HFF-Myc (cell line): ENCODE measurements around the gene XPNPEP2.

Experiments used
- DNase-seq: peaks from one replicate; pipeline ENCODE4 v3.0.0-alpha.2; 2011; ENCODE audit warnings: low read depth; ENCODE audit errors: extremely low read depth
- H3K4me3 ChIP-seq: replicated peaks from 2 replicates; pipeline ENCODE4 v1.5.1; 2011; ENCODE audit warnings: low read depth, mild to moderate bottlenecking, control low read depth, low read length
- TF ChIP-seq, protein P1 (sequence below): IDR thresholded peaks from 2 replicates; pipeline ENCODE4 v1.5.1; 2012; ENCODE audit warnings: mild to moderate bottlenecking, low read depth, low read length, control low read depth; ENCODE audit errors: missing control alignments

Gene XPNPEP2

DNA sequence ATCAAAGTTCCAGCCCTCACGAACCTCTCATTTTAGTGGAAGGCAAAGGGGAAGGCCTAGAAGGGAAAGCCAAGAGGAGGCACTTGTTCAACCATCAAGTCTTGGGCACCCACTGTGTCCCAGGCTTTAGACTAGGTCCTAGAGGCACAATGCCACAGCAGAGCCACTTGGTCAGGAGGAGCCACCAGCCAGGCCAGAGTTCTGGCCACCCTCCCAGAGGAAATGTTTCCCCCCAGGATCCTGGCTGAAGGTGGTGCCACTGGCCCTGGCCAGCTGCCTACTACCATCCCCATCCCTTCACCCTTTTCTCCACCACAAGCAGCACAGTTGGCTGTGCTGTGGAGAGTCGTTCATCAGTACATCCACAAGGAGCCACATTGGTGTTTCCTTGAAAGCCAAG, 34.3 kb upstream of the XPNPEP2 start:
- no peak overlapping the region for H3K4me3 ChIP-seq
- TF ChIP-seq, protein P1, sequence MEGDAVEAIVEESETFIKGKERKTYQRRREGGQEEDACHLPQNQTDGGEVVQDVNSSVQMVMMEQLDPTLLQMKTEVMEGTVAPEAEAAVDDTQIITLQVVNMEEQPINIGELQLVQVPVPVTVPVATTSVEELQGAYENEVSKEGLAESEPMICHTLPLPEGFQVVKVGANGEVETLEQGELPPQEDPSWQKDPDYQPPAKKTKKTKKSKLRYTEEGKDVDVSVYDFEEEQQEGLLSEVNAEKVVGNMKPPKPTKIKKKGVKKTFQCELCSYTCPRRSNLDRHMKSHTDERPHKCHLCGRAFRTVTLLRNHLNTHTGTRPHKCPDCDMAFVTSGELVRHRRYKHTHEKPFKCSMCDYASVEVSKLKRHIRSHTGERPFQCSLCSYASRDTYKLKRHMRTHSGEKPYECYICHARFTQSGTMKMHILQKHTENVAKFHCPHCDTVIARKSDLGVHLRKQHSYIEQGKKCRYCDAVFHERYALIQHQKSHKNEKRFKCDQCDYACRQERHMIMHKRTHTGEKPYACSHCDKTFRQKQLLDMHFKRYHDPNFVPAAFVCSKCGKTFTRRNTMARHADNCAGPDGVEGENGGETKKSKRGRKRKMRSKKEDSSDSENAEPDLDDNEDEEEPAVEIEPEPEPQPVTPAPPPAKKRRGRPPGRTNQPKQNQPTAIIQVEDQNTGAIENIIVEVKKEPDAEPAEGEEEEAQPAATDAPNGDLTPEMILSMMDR = no peak
- DNase-seq = no peak

- TF ChIP-seq, protein P1 = no peak
- no peak for DNase-seq
- no peak overlapping the region for H3K4me3 ChIP-seq
These were observed 33.3 kb upstream of the XPNPEP2 start for GRCh38 chrX:129705377-129705925.

- TF ChIP-seq, protein P1 = no peak
- no peak overlapping the region for H3K4me3 ChIP-seq
- DNase-seq = no peak
These were observed 32.8 kb upstream of the XPNPEP2 start for GRCh38 chrX:129705988-129706387.

GRCh38 chrX:129706400-129707072, 32.2 kb upstream of the XPNPEP2 start:
- DNase-seq = no peak
- TF ChIP-seq, protein P1 = no peak
- no peak overlapping the region for H3K4me3 ChIP-seq

DNA sequence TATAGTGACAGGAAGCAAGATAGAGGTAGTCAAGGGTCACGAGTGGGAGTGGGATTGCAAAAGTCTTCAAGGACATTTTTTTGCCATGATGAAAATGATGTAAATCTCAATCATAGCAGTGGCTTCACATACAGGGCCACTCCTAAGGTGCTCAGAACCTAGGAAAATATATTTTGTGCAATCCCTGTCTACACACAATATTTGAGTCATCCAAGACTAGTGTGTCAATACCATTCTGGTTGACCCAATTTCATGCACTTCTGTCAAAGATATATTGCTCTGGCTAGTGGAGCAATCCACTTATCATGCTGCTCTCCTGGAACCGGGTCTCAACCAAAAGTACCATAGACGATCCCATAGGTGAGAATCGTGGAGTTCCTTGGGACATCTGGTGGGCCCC, 24.2 kb upstream of the XPNPEP2 start:
- no peak for DNase-seq
- TF ChIP-seq, protein P1 = no peak
- H3K4me3 ChIP-seq = no peak overlapping the region

- TF ChIP-seq, protein P1 = no peak
- H3K4me3 ChIP-seq = no peak overlapping the region
- no peak for DNase-seq
These were observed 22.3 kb upstream of the XPNPEP2 start for GRCh38 chrX:129716507-129716906.
